ES-I3 (cell line): ENCODE results near the gene MARF1.
"Not testable (repeated sequence)": the region's sequence is repeated elsewhere in the genome, so short reads cannot be mapped to it uniquely, and the experiment has no call there.

Experiments
- H3K36me3 ChIP-seq: 2 replicates; pipeline ENCODE4 v1.6.1; 2013; ENCODE audit warnings: mild to moderate bottlenecking, low read length, control low read depth, moderate library complexity; ENCODE audit not compliant: insufficient read depth
- H3K4me1 ChIP-seq: 2 replicates; pipeline ENCODE4 v1.6.1; 2013; ENCODE audit warnings: mild to moderate bottlenecking, control low read depth, low read length; ENCODE audit not compliant: insufficient read depth
- H3K9ac ChIP-seq: 2 replicates; pipeline ENCODE4 v1.6.1; 2013; ENCODE audit warnings: low read depth, mild to moderate bottlenecking, low read length, moderate library complexity
- H3K9me3 ChIP-seq: 2 replicates; pipeline ENCODE4 v1.6.1; 2013; ENCODE audit warnings: mild to moderate bottlenecking, low read length, moderate library complexity; ENCODE audit not compliant: control insufficient read depth, insufficient read depth

Gene MARF1

GRCh38 chr16:15571557-15571956 lies 71.4 kb downstream of the MARF1 start:
- H3K9ac ChIP-seq, result no peak overlapping the region
- 0 out of 2 replicates have a peak, but pooled peaks cover 5% of the 10 kb centered on the region for H3K4me1 ChIP-seq
- no peaks in the 10 kb centered on the region for H3K9me3 ChIP-seq
- H3K36me3 ChIP-seq, result no peaks in the 10 kb centered on the region

DNA sequence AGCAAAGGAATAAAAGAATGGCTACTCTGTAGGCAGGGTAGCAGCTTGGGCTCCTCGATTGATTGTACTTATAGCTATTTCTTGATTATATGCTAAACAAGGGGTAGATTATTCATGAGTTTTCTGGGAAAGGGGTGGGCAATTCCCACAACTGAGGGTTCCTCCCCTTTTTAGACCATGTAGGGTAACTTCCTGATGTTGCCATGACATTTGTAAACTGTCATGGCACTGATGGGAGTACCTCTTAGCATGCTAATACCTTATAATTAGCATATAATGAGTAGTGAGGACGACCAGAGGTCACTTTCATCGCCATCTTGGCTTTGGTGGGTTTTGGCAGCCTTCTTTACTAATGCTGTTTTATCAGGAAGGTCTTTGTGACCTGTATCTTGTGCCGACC lies 72.3 kb downstream of the MARF1 start:
- H3K9ac ChIP-seq, H3K36me3 ChIP-seq, H3K9me3 ChIP-seq, H3K4me1 ChIP-seq: not testable (repeated sequence)

GRCh38 chr16:15567823-15568222 lies 75.1 kb downstream of the MARF1 start:
- H3K36me3 ChIP-seq, result no peaks in the 10 kb centered on the region
- H3K4me1 ChIP-seq, result 0 out of 2 replicates have a peak, but pooled peaks cover 5% of the 10 kb centered on the region
- H3K9me3 ChIP-seq, result no peaks in the 10 kb centered on the region
- no peak overlapping the region for H3K9ac ChIP-seq

DNA sequence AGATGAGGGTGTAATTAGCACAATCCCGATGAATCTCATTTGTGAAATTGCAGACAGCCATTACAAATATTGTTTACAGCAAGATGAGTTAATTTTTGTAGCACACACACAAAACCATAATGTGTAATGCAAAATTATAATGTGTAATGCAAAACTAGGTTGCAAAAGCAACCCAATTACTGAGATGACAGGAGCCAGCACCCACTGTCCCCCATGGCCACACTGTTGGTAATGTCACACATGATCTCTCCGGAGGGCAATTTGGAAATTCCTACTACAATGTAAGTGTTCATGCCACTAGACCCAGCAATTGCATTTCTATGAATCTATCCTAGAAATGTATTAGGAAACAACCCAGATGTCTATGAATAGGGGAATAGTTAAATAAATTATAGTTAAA lies 76.9 kb downstream of the MARF1 start:
- H3K9ac ChIP-seq, result no peak overlapping the region

DNA sequence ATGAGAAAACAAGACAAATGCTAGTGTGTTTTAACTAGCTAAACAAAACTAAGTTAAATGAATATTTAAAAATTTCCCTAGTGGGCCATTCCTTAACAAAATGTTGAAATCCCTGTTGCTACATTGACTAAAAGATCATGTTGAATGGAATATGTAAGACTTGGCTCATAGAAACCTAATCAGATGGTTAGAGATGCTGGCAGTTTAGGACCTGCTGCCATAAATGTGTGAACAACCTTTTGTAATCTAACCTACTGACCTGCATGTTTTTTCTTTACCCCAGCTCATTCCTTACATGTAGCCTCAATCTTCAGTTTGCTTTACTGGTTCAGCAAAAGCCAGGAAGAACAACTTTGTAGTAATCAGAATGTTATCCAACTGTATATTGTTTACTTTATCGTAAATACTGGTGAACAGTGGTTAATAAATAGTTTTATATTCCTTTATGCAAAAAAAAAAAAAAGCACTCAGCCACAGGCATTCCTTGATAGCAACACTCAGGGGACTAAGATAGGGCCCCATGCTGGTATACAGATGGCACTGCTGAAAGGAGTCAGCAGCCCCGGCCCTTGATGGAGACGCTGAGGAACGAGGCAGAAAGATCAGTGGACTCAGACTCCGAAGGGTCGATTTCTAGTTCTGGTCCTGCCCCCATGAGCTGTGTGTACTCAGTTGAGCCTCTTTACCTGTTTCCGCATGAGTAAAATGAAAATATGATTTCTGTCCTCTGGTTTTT lies 78.2 kb downstream of the MARF1 start:
- no peaks in the 10 kb centered on the region for H3K4me1 ChIP-seq
- no peaks in the 10 kb centered on the region for H3K36me3 ChIP-seq
- H3K9me3 ChIP-seq, result no peaks in the 10 kb centered on the region
- no peak overlapping the region for H3K9ac ChIP-seq

More for the DNA sequence above, 76.9 kb downstream of the MARF1 start:
- no peaks in the 10 kb centered on the region for H3K36me3 ChIP-seq
- H3K4me1 ChIP-seq, result no peaks in the 10 kb centered on the region
- no peaks in the 10 kb centered on the region for H3K9me3 ChIP-seq

DNA sequence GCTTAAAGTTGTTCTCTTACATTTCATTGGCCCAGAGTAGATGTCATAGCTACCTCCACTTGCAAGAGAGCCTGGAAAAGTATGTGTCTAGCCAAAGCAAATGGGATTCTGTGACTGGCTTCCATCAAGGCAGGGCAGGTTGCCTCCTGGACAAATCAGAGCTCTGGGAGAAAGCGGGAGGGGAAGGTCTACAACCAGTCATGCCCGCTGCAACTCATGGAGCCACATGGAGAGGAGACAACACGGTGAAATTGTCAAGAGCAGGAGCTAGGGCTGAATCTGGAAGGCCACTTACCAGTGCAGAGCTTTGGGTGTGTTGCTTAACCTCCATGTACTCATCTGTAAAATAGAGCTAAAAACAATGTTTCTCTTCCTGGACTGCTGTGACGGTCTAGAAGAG lies 83.8 kb downstream of the MARF1 start:
- Histone ChIP-seq H3K4me1 (no peaks in the 10 kb centered on the region), H3K9ac (no peak overlapping the region), H3K36me3 (no peaks in the 10 kb centered on the region), H3K9me3 (no peaks in the 10 kb centered on the region)

- H3K9me3 ChIP-seq, result no peaks in the 10 kb centered on the region
- no peaks in the 10 kb centered on the region for H3K4me1 ChIP-seq
- H3K36me3 ChIP-seq, result no peaks in the 10 kb centered on the region
- no peak overlapping the region for H3K9ac ChIP-seq
Observed at GRCh38 chr16:15557258-15557657, 85.7 kb downstream of the MARF1 start.

GRCh38 chr16:15556130-15556529 lies 86.8 kb downstream of the MARF1 start:
- H3K9me3 ChIP-seq, result no peaks in the 10 kb centered on the region
- no peak overlapping the region for H3K9ac ChIP-seq
- H3K4me1 ChIP-seq, result no peaks in the 10 kb centered on the region
- H3K36me3 ChIP-seq, result no peaks in the 10 kb centered on the region

DNA sequence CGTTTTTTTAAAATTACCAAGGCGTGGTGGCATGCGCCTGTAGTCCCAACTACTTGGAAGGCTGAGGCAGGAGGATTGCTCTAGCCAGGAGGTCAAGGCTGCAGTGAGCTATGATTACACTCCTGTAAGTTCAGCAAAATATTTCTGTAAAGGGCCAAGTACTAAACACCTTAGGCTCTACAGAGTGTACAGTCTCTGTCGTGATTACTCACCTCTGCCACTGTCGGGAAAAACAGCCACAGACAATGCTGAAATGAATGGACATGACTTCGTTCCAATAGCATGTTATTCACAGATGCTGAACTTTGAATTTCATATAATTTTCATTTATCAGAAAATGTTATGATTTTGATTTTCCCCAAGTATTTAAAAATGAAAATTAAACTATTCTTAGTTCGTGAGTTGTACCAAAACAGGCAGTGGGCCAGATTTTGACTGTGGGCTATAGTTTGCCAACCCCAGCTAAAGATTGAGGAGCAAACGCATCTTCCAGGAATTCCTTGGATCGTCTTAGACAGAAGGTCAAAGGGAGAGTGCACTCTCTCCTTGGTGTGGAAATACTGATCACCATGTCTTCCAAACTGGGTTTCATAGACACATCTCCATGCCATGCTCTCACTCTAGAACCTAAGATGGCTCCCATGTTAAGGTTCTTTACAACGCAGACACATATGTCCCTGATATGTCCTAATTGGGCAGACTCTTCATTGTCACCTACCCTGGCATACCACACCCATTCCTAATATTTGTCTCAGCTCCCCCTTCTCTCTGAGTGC lies 89.5 kb downstream of the MARF1 start:
- Histone ChIP-seq H3K36me3 (no peaks in the 10 kb centered on the region), H3K9me3 (no peaks in the 10 kb centered on the region), H3K9ac (no peak overlapping the region), H3K4me1 (no peaks in the 10 kb centered on the region)

- Histone ChIP-seq H3K9me3 (no peaks in the 10 kb centered on the region), H3K4me1 (no peaks in the 10 kb centered on the region), H3K9ac (no peak overlapping the region), H3K36me3 (no peaks in the 10 kb centered on the region)
Observed at GRCh38 chr16:15552507-15552906, 90.4 kb downstream of the MARF1 start.

DNA sequence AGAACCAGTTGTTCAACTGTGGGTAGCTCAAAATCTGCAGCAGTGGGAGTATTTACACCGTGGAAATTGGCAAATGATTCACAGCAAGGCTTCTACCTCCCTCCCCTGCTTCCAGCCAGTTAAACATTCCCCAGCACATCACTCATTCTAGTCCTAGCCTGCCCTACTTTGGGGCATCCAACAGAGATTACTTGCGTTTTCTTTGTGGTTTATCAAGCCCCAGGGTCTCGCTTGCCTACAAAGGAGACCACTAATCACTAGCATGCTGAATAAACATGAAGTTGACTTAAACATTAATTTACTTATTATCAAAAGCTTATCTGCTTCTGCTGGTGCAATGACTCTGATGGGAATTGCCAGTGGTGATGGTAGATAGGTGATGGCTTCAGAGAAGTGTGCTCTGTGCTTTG lies 94.5 kb downstream of the MARF1 start:
- Histone ChIP-seq H3K4me1 (no peaks in the 10 kb centered on the region), H3K36me3 (no peaks in the 10 kb centered on the region), H3K9me3 (no peaks in the 10 kb centered on the region), H3K9ac (no peak overlapping the region)

GRCh38 chr16:15547768-15548096 lies 95.2 kb downstream of the MARF1 start:
- Histone ChIP-seq H3K9me3 (no peaks in the 10 kb centered on the region; the same call in 1 of the 2 replicates), H3K4me1 (0 out of 2 replicates have a peak, but pooled peaks cover 3% of the 10 kb centered on the region), H3K9ac (no peak overlapping the region), H3K36me3 (no peaks in the 10 kb centered on the region)

DNA sequence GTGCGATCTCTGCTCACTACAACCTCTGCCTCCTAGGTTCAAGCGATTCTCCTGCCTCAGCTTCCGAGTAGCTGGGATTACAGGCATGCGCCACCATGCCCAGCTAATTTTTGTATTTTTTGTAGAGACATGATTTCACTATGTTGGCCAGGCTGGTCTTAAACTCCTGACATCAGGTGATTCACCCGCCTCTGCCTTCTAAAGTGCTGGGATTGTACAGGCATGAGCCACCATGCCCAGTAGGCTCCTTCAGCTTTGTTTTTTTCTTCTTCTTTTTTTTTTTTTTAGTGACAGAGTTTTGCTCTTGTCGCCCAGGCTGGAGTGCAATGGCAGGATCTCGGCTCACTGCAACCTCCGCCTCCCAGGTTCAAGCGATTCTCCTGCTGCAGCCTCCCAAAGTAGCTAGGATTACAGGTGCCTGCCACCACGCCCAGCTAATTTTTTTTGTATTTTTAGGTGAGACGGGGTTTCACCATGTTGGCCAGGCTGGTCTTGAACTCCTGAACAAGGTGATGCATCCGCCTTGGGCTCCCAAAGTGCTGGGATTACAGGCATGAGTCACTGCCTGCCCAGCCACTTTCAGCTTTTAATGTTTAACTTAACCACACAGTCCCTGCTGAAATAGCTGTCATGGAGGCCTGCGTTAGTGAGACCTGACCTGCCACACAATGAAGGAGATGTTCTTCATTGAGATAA lies 95.7 kb downstream of the MARF1 start:
- not testable (repeated sequence) for H3K4me1 ChIP-seq, H3K9ac ChIP-seq

GRCh38 chr16:15545544-15545943 lies 97.4 kb downstream of the MARF1 start:
- Histone ChIP-seq H3K9ac (no peak overlapping the region), H3K36me3 (no peaks in the 10 kb centered on the region), H3K4me1 (peaks cover 12% of the 10 kb centered on the region; the same call in 1 of the 2 replicates), H3K9me3 (no peaks in the 10 kb centered on the region; the same call in 1 of the 2 replicates)

More for the DNA sequence above, 95.7 kb downstream of the MARF1 start:
- H3K9me3 ChIP-seq, H3K36me3 ChIP-seq: not testable (repeated sequence)
